K562 (cell line): ENCODE data around the gene AQP11.
"Not testable (repeated sequence)": the region's sequence is repeated elsewhere in the genome, so short reads cannot be mapped to it uniquely, and the experiment has no call there.

Source experiments
- ETV1 ChIP-seq: fragments of 450-650 bp; conservative IDR thresholded peaks from 2 replicates; pipeline ENCODE4 v1.6.1; 2016; ENCODE audit warnings: missing genetic modification characterization, control low read depth, low read depth, missing compliant biosample characterization
- RAD21 ChIP-seq, 2 experiments: fragments of 250-450 bp in 1 of 2; fragments of 450-650 bp in 1 of 2; sonication (Bioruptor Pico) in 1 of 2; formaldehyde crosslinking in 1 of 2; IDR thresholded peaks in 1 of 2; conservative IDR thresholded peaks in 1 of 2; 2 replicates each; pipeline versions ENCODE4 v1.4.0 to v1.8.0; 2020 to 2022; ENCODE audit warnings: mild to moderate bottlenecking in 2 of 2, moderate library complexity in 1 of 2
- TF ChIP-seq, protein P1 (sequence below), 3 experiments: IDR thresholded peaks in 2 of 3; conservative IDR thresholded peaks in 1 of 3; 2 replicates each; pipeline ENCODE4 v1.5.1; 2011 to 2012; ENCODE audit warnings: low read length in 3 of 3, mild to moderate bottlenecking in 3 of 3, control low read depth in 2 of 3, improper control_type of control experiment in 1 of 3, inconsistent platforms in 1 of 3, low read depth in 1 of 3, mixed read lengths in 1 of 3, moderate library complexity in 1 of 3; ENCODE audit not compliant: insufficient read depth in 2 of 3
- TF ChIP-seq, protein P2 (sequence below): sonication (generic); formaldehyde crosslinking; IDR thresholded peaks from 2 replicates; pipeline ENCODE4 v1.8.1; 2023; ENCODE audit warnings: mild to moderate bottlenecking, missing genetic modification reagents

DNA sequence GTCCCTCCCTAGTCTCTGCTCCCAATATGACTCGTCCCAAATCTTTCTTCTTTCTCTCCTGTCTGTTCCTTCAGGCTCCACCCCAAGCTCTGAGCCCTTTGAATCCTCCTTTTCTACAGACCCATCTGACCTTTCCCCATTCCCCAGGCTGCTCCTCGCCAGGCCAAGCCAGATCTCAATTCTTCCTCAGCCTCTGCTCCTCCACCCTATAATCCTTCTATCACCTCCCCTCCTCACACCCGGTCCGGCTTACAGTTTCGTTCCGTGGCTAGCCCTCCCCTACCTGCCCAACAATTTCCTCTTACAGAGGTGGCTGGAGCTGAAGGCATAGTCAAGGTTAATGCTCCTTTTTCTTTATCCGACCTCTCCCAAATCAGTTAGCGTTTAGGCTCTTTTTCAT is 38.3 kb upstream of the AQP11 start:
- not testable (repeated sequence) for TF ChIP-seq ETV1 (tag); RAD21 (CRISPR knock-in tag; conservative IDR thresholded peaks at IDR 0.05 in 1 of 2, IDR thresholded peaks at IDR 0.05 in 1 of 2)
- TF ChIP-seq, protein P1, sequence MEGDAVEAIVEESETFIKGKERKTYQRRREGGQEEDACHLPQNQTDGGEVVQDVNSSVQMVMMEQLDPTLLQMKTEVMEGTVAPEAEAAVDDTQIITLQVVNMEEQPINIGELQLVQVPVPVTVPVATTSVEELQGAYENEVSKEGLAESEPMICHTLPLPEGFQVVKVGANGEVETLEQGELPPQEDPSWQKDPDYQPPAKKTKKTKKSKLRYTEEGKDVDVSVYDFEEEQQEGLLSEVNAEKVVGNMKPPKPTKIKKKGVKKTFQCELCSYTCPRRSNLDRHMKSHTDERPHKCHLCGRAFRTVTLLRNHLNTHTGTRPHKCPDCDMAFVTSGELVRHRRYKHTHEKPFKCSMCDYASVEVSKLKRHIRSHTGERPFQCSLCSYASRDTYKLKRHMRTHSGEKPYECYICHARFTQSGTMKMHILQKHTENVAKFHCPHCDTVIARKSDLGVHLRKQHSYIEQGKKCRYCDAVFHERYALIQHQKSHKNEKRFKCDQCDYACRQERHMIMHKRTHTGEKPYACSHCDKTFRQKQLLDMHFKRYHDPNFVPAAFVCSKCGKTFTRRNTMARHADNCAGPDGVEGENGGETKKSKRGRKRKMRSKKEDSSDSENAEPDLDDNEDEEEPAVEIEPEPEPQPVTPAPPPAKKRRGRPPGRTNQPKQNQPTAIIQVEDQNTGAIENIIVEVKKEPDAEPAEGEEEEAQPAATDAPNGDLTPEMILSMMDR (IDR thresholded peaks at IDR 0.05 in 2 of 3, conservative IDR thresholded peaks at IDR 0.05 in 1 of 3; ENCODE audit: insufficient read depth in 2 of 3, low read depth in 1 of 3, low read length in 3 of 3): not testable (repeated sequence)
- TF ChIP-seq, protein P2, sequence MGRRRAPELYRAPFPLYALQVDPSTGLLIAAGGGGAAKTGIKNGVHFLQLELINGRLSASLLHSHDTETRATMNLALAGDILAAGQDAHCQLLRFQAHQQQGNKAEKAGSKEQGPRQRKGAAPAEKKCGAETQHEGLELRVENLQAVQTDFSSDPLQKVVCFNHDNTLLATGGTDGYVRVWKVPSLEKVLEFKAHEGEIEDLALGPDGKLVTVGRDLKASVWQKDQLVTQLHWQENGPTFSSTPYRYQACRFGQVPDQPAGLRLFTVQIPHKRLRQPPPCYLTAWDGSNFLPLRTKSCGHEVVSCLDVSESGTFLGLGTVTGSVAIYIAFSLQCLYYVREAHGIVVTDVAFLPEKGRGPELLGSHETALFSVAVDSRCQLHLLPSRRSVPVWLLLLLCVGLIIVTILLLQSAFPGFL (CRISPR knock-in tag): not testable (repeated sequence)
